NCI-H146 treated with DMSO at 0.1 percent for 48 hours (cell line): ENCODE results near the gene RGS1.

ENCODE experiments used
- DNase-seq: peaks from one replicate; lab custom pipeline; 2025; ENCODE audit not compliant: unreplicated experiment; lab: John Stamatoyannopoulos, UW

The RGS1 gene

GRCh38 chr1:192609110-192610079 is 33.8 kb downstream of the RGS1 start:
- DNase-seq = no peak

- peak; percentile 23 for DNase-seq
Observed at GRCh38 chr1:192610112-192610889, 34.7 kb downstream of the RGS1 start.

DNA sequence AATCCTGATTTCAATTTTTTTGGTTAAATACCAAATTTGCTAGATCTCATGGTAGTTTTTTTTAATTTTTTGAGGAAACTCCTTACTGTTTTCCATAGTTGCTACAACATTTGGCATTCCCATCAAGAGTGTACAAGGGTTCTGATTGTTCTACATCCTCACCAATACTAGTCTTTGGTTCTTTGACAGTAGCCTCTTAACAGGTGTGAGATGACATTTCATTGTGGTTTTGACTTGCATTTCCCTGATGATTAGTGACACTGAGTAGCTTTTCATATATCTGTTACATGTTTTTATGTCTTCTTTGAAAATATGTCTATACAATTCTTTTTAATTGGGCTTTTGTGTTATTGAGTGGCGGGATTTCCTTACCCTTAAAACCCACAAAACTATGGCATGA is 39.5 kb downstream of the RGS1 start:
- DNase-seq = no peak

- no peak for DNase-seq
Observed at GRCh38 chr1:192620071-192620635, 44.6 kb downstream of the RGS1 start.

- DNase-seq = no peak
Observed at GRCh38 chr1:192626366-192627179, 51.0 kb downstream of the RGS1 start.

DNA sequence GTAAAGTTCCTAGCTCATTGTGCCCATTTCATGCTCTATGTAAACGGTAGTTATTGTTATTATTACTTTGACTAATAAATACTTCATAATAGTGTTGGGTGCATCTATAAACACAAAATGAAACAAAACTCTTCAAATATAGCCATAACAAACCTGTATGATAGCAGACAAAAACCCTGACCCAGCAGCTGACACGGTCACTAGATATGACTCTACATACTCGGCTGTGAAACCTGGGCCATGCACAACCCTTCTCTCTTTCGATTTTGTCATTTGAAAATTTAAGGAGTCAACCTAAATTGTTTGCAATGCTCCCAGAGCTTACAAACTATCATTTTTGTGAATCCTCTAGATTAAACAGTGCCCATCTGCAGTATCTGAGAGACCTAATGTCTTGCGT is 52.3 kb downstream of the RGS1 start:
- no peak for DNase-seq

- no peak for DNase-seq
Observed at GRCh38 chr1:192628396-192629057, 53.0 kb downstream of the RGS1 start.

DNA sequence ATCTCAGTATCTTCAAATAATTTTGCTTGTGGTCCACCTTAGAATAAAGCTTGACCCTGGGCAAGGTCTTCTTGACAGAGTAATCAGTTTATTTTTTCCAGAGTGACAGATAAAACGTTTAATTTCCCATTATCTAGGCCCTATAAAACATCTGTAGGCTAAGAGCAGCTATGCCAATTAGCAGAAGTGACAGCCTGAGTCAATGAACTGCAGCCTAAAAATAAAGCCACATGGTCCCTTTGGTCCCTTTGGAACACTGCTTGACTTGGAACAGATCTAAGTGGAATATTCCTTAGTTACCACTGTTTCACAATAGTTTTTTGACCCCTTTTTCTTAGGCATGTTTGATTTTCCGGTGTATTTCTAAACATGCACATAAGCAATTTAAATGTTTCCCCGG is 54.0 kb downstream of the RGS1 start:
- DNase-seq = no peak
